Prostate gland (tissue), 2 donors: ENCODE measurements around the gene ST6GALNAC5.

ENCODE experiments used
- CTCF ChIP-seq, 4 experiments: fragments of 200-600 bp in 2 of 4; fragments of 450-650 bp in 2 of 4; sonication (generic) in 2 of 4; IDR thresholded peaks; 1 replicate in 3 of 4; 2 replicates in 1 of 4; pipeline ENCODE4 v1.5.1; 2016 to 2019; ENCODE audit warnings: antibody characterized with exemption in 4 of 4, mild to moderate bottlenecking in 2 of 4, moderate library complexity in 2 of 4
- POLR2A ChIP-seq: fragments of 450-650 bp; IDR thresholded peaks from one replicate; pipeline ENCODE4 v1.6.1; 2016; ENCODE audit warnings: antibody characterized with exemption, mild to moderate bottlenecking
- POLR2AphosphoS5 ChIP-seq: sonication (generic); formaldehyde crosslinking; IDR thresholded peaks from one replicate; pipeline ENCODE4 v1.6.1; 2017; ENCODE audit warnings: antibody characterized with exemption

DNA sequence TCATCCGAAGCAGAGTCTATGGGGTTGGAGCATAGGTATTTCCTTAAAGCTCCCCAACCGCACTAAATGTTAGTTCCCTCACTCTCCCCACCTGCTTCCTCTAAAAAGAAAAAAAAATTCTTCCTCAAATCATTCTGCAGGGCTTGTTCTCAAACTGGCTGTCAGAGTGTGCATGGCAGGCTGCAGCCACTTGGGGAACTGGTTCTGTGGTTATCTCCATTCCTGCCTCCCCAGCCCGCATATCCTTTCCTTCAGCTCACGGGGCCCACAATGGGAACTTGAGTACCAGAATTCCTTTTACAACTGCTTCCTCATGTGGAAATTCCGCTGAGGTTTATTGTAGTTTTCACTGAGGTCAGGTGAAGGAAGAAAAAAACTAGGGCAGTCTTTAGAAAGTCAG, 192.7 kb downstream of the ST6GALNAC5 start:
- TF ChIP-seq CTCF (IDR thresholded peaks at IDR 0.05) (no peak), POLR2AphosphoS5 (no peak), POLR2A (no peak)
